Measurements from ENCODE around the gene MMP15.

The MMP15 gene

DNA sequence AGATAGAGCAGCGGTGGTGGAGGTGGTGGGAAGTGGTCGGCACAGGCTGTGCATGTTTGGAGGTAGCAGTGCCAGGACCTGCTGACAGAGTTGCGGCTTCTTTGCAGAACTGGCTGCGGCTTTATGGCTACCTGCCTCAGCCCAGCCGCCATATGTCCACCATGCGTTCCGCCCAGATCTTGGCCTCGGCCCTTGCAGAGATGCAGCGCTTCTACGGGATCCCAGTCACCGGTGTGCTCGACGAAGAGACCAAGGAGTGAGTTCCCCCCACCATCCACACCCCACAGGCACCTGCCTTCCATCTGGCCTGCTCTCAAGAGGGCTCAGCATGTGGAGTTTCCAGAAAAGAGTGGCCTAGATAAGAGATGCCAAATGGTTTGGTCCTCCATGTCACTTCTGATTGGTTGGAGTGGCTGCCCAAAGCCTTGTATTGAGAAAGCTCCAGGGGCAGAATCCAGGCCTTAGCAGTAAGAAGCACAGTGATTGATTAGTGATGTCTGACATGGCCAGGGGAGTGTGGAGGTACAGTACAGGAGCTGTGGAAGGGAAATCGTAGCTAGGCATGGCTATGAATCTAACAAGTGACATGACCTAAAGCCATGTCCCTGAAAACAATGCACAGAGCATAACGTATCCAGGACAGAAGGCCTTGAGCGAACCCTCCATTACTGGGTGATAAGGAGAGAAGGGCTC is 12.0 kb downstream of the MMP15 start:
- DNase-seq: no peak

DNA sequence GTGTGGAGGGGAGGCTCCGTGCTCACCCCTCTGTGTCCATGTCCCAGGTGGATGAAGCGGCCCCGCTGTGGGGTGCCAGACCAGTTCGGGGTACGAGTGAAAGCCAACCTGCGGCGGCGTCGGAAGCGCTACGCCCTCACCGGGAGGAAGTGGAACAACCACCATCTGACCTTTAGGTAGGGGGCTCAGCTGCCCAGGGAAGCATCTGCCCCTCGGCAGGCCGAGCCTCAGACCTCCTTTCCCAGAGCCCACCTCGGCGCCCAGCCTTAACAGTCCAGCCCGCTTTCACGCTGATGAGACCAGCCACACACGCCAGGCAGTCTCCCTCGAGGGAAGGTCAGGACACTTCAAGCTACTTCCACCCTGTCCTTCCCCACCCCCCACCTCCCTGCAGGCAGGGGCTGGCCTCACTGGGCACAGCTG is 12.7 kb downstream of the MMP15 start:
- no peak for DNase-seq

DNA sequence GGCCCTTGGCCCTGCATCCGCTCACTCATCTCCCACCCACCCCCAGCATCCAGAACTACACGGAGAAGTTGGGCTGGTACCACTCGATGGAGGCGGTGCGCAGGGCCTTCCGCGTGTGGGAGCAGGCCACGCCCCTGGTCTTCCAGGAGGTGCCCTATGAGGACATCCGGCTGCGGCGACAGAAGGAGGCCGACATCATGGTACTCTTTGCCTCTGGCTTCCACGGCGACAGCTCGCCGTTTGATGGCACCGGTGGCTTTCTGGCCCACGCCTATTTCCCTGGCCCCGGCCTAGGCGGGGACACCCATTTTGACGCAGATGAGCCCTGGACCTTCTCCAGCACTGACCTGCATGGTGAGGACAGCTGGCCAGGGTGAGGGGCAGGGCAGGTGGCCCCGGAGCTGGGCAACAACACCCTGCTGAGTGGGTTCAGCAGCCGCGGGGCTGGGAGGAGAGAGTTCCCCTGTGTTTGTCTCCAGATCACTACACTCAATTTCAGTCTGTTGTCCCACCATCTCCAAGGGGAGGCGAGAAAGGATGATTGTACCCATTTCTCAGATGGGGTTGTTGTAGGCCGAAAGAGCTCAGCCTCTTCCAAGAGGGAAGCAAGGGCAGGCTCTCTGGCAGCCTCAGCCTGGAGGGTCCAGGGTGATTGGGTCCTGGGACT is 14.4 kb downstream of the MMP15 start:
- no peak for DNase-seq

DNA sequence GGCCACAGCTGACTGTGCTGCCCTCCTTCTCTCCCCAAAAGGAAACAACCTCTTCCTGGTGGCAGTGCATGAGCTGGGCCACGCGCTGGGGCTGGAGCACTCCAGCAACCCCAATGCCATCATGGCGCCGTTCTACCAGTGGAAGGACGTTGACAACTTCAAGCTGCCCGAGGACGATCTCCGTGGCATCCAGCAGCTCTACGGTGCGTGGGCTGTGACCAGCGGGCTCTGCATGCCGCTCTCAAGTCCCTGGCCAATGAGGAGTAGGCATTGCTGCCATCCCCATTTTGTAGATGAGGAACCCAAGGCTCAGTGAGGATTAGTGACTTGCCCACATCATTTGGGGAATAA is 14.9 kb downstream of the MMP15 start:
- DNase-seq: no peak

DNA sequence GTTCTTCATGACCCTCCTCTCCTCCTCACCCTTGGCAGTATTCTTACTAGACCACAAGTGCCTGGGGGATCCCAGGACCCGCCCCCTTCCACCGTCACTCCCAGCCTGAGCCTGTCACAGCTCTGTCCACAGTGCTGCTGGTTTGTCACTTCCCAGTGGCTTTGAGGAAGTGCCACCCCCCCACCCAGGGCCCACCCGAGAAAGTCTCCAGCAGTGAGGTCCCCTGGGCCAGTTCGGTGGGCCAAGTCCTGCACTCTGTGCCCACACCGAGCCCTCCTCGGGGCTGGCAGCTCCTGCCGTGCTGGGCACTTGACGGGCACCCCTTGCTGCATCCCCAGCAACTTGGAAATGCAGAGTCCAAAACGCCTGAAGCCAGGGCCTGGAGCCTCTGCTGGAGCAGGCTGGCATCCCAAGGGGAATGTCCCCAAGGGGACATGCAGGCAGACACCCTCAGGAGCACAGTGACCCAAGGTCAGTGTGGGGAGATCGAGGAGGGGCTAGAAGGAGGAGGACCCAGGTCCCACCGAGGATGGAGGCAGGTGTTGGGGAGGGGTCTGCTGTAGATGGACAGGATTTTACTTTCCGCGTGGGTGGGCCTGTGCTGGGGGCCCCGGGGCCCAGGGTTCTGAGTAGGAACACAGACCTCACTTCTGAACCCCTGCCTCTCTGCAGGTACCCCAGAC is 15.5 kb downstream of the MMP15 start:
- DNase-seq: no peak

DNA sequence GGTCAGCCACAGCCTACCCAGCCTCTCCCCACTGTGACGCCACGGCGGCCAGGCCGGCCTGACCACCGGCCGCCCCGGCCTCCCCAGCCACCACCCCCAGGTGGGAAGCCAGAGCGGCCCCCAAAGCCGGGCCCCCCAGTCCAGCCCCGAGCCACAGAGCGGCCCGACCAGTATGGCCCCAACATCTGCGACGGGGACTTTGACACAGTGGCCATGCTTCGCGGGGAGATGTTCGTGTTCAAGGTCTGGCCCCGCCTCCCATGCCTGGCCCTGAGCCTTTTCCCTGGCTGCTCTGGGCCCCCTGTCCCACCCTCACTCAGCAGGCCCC is 16.0 kb downstream of the MMP15 start:
- no peak for DNase-seq

DNA sequence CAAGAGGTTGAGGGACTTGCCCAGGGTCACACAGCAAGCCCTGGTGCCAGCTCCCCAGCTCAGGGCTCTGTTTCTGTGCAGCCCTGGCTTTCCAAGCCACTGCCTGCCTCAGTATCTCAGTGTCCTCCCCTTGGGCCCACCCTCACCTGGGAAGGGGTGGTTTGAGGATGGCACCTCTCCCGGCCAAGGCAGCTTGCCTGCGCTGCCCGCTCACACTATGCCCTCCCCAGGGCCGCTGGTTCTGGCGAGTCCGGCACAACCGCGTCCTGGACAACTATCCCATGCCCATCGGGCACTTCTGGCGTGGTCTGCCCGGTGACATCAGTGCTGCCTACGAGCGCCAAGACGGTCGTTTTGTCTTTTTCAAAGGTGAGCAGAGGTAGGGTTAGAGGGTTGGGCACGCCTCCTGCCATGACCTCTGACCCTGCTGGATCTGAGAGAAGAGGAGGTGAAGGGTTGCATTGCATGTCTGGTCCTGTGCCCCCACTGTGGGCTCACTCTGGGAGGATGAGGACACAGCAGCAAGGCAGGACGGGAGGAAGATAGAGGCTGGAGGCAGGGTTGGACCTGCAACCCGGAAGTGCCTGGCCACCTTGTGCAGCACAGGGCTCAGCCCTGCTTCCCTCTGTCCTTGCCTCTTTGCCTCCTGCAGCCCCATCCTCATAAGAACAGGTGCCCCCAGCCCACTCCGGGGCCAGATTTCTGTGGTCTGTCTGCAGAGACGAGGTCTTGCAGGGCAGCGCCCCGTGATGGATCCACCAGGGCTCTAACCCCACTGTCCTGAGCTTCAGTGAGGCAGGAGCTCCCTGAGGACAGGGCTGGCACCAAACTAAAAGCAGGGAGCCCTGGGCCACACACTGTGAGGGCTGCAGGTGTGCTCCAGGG is 16.7 kb downstream of the MMP15 start:
- no peak for DNase-seq

DNA sequence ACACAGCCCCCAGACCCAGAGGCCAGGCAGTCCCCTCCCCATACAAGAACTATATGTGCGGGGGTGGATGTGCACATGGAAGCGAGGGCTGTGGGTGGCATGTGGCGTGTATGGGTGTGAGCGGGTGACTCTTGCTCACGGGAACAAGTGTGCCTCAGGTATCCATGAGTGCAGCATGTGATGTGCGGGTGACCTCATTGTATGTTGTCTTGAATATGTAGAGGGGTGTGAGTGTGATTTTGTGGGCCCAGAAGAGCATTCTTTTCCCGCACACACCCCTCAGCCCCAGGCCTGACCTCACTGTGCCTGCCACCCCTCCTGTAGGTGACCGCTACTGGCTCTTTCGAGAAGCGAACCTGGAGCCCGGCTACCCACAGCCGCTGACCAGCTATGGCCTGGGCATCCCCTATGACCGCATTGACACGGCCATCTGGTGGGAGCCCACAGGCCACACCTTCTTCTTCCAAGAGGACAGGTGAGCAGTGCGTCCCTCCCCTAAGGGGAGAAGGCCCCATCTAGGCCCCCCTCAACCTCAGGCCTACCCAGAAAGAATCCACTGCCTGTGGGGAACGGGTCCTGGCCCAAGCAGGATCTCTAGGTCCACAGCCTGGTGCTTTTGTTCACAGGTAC is 17.4 kb downstream of the MMP15 start:
- no peak for DNase-seq

DNA sequence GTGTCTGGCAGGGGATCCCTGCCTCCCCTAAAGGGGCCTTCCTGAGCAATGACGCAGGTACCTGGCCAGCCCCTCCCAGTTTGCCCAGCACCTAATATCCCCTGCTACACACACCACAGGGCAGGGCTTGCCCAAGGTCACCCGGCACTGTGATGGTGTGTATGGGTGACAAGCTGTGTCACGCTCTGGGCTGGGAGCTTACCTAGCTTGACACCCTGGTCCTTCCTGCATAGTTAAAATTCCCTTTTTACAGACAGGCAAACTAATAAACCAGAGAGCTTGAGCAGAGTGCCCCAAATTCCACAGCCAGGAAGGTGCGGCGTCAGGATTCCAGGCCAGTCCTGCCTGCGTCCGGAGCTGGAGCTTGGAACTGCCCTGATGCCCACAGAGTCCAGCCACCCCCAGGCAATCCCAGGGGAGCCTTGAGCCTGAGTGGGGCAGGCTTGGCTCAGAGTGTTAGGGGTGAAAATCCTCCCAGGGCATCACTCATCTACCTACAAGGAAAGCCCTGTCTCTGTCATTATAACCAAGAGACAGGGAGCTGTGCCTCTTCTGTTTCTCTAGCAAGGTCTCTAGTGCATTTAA is 18.1 kb downstream of the MMP15 start:
- no peak for DNase-seq

DNA sequence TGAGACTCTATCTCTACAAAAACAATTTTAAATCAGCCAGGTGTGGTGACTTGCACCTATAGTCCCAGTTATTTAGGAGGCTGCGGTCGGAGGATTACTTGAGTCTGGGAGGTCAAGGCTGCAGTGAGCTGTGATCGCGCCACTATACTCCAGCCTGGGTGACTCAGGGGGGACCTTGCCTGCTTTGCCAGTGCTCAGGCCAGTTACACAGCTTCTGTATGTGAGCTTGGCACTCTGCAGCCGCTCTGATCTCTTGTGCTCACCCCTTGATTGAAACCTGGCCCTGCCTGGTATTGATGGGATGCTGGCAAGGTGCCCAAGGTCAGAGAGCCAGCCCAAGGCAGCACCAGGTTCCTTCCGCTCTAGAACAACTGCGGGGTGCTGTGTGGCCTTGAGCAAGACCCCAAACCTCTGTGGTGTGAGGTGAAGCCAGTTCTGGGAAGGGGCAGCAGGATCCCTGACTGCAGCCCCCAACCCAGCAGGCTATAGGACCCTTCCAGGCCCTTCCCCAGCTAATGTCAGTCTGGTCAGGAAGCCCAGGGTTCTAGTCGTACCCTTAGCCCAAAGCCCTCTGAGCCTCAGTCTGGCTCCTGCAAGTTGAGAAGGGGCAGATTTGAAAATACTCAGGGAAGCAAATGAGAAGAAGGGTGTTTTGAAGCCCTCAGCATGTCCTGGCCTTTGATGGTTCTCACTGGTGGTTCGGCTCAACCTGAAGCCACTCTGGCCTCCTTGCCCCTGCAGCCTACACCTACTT is 18.9 kb downstream of the MMP15 start:
- DNase-seq: no peak

DNA sequence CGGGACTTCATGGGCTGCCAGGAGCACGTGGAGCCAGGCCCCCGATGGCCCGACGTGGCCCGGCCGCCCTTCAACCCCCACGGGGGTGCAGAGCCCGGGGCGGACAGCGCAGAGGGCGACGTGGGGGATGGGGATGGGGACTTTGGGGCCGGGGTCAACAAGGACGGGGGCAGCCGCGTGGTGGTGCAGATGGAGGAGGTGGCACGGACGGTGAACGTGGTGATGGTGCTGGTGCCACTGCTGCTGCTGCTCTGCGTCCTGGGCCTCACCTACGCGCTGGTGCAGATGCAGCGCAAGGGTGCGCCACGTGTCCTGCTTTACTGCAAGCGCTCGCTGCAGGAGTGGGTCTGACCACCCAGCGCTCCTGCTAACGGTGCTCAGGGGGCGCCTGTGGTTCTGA is 19.5 kb downstream of the MMP15 start:
- DNase-seq: no peak

DNA sequence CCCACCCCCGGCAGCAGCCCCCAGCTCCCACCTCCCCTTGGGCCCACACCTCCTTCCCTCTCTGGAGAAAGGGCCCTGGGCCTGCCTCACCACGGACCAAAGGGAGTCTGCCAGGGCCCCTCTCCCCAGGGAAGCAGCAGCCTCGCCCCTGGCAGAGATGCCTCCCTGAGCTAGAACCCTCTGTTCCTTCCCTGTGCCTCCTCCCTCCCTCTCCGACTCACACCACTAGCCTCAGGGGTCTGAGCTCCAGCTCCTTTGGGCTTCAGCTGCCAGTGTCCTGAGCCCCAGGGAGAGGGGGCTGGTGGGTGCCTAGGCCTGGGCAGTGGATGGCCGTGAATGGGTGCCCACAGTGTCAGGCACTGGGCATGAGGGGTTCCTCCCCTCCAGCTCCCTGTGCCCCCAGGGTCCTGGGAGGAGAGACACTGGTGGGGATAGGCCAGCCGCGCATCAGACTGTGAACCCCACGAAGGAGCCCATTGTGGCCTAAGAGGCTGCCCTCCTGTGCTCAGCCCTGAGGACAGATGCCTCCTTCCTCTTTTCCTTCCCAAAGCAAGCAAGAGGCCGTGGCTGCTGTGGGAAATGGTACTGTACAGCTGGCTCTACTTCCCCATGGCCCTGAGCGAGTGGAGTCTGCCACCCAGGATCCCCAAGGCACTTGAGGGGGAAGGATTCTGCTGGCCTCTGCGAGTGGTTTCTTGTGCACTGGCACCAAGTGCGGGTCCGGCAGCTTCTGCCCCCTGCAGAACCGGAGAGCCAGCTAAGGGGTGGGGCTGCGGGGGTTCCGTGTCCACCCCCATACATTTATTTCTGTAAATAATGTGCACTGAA is 20.7 kb downstream of the MMP15 start:
- DNase-seq: no peak

DNA sequence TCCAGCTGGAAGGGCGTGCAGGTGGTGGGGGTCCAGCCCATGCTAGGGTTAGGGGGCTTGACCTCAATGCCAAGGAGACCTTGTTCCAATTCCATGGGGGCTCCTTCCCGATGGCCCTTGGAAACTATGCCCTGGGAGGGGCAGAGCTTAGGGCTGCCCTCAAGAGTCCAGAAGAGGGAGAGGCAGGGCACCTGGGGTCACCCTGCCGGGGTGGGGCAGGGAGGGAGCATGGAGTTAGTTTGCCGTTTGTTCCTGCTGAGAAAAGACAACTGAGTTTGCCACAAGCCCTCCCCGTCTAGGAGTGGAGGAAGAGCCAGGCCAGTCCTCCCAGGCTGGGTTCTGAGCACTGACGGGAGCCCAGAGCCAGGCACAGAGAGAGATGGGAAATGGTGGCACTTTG is 21.4 kb downstream of the MMP15 start:
- DNase-seq: no peak

DNA sequence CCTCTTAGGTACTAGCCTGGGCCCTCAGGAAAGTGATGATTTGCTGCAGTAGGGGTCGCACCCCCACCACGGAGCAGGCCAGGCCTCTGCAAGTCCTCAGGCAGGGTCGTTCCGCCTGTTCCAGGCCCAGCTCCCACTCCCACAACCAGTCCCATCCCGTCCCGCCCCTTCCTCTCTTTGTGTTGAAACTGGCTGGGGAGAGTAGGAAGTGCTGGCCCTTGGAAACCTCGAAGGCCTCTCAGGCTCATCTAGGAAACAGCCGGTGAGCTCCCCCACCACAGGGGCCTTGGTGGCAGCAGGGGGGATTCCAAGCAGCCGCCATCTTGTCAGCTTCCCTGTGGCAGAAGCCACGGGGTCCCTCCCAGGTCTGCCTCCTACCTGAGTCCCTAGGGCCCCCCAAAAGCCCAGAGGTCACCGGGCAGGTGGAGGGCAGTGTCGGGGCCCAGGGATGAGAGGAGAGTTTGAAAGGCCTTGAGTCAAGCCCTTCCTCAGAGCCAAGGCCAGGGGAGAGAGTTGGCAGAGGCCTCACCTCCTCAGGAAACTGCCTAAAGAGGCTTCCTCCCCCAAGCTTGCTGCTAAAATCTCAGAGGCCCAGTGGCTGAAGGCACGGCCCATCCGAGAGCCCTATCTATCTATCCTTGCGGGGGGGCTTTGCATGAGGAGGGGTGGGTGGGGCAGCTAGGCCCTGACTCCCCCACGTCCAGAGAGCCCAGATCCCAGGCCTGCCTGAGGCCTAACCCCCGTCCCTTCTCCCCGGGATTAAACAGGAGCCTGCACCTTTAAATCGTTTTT is 22.2 kb downstream of the MMP15 start:
- DNase-seq: no peak

DNA sequence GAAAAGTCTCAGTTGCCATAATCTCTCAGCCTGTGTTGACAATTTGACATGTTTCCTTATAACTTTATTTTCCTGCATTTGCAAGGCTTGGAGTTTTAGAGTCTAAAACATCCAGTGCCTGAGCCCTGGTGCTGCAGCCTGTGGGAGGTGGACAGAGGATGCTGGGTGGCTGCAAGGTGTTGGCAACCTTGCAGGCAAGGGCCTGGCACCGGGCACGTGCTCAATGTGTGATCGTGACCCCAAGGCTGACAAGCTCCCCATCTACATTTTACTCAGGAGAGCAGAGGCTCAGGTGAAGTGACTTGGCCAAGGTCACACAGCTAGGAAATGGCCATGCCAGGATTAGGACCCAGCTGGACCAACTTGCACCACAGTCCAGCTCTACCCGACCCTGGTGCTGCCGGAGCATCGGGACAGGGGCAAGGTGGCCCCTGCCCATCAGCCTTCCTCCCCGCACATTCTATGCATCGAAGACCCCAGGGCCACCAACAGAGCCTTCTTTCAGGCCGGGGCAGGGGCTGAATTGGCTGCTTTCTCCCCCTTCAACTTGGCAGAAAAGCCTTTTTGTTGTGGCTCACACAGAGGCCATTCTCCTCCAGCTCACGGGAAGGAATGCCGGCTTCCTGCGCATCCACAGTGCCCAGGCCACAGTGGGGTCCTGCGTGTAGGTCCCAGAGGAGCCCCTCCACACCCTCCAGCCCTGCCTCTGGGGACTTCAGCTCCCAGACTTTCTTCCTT is 23.1 kb downstream of the MMP15 start:
- DNase-seq: no peak

DNA sequence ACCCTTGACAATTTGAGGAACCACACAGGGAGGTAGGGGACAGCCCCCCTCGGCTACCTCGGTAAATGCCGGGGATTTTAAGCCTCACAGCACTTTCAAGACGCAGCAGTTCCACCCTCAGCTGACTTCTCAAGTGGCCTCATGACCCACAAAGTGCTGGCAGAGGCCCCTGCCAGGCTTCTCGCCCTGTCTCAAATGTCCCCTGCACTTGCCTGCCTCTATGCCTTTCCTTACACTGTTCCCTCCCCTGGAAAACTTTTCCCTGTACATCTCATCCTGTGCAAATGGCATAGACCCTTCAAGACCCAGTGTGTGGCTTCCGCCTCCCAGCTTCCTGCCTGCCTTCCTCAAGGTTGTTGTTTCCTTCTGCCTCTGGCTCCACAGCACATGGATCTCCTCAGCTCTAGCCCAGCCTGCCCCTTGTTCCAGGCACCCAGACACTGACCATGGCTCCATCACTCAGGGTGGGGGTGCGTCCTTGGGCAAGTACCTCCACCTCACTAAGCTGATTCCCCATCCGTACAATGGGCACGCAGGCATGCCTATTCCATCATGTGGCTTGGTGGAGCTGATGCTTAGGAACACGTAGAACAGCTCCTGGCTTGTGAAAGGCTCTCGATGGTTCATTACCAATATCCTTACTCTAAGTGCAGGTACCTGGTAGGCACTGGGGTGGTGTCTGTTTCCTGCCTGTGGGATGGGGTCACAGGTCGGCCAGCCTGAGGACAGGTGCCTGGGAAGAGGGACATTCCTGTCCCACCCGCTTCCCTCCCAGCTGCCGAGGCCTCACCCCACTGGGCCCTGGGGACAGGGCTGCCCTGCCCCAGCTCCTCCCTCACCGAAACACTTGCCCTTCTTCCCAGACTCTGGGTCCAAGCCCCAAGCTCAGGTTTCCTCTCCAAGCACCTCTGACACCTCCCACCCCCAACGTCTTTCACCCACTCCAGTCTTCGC is 24.0 kb downstream of the MMP15 start:
- no peak for DNase-seq

DNA sequence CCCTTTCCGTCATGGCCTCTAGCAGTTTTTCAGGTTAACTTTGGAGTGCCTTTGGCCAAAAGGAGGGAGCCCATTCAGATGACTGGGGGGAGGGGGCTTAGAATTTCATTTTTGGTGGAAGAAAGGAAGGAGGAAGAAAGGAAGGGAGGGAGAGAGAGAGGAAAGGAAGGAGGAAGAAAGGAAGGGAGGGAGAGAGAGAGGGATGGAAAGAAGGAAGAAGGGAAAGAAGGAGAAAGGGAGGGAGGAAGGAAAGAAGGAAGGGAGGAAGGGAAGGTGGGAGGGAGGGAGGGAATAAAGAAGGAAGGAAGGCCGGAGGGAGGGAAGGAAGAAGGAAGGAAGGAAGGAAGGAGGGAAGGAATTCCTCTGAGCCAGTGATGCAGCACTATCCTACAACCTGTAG is 25.7 kb downstream of the MMP15 start:
- no peak for DNase-seq

Data from NCI-H187 (cell line).